ACHN (cell line): ENCODE measurements around the gene GTPBP8.

Experiments used
- DNase-seq: peaks from one replicate; pipeline ENCODE4 v3.0.0-alpha.2; 2015
- in situ Hi-C: cut with HindIII; loops from 2 replicates; pipeline ENCODE4 v1.10.0; 2017; ENCODE audit warnings: low sequenced_read_pairs, low pct_ligation_motif_present, low pct_unique_long_range_greater_than_20kb

GTPBP8 gene

GRCh38 chr3:112990672-112991602 lies at the start of gene GTPBP8:
TSS of gene GTPBP8 (plus strand) at chr3:112990984. CDS start at chr3:112991000, 16 bp downstream.
- in situ Hi-C loops, result no loop called here
- DNase-seq, result peak; percentile 86

- no peak for DNase-seq
- in situ Hi-C loops, result no loop called here
Measured at GRCh38 chr3:112948346-112948838, 42.4 kb upstream of the GTPBP8 start.

GRCh38 chr3:112956351-112956750 lies 34.4 kb upstream of the GTPBP8 start:
- no peak for DNase-seq
- in situ Hi-C loops, result no loop called here

GRCh38 chr3:112958811-112959560 lies 31.8 kb upstream of the GTPBP8 start:
- in situ Hi-C loops, result no loop called here
- no peak for DNase-seq

GRCh38 chr3:112963683-112964082 lies 27.1 kb upstream of the GTPBP8 start:
- in situ Hi-C loops, result no loop called here
- DNase-seq, result no peak

- in situ Hi-C loops, result no loop called here
- no peak for DNase-seq
Measured at GRCh38 chr3:112965656-112966055, 25.1 kb upstream of the GTPBP8 start.

GRCh38 chr3:112966633-112967032 lies 24.2 kb upstream of the GTPBP8 start:
- no peak for DNase-seq
- in situ Hi-C loops, result no loop called here

- DNase-seq, result no peak
- in situ Hi-C loops, result no loop called here
Measured at GRCh38 chr3:112967425-112967824, 23.4 kb upstream of the GTPBP8 start.

GRCh38 chr3:112967828-112968227 lies 23.0 kb upstream of the GTPBP8 start:
- no peak for DNase-seq
- in situ Hi-C loops, result no loop called here

- in situ Hi-C loops, result no loop called here
- no peak for DNase-seq
Measured at GRCh38 chr3:112972158-112972557, 18.6 kb upstream of the GTPBP8 start.

GRCh38 chr3:112973325-112974177 lies 17.2 kb upstream of the GTPBP8 start:
- in situ Hi-C loops, result no loop called here
- no peak for DNase-seq

- DNase-seq, result no peak
- in situ Hi-C loops, result no loop called here
Measured at GRCh38 chr3:112974178-112974517, 16.6 kb upstream of the GTPBP8 start.

GRCh38 chr3:112974894-112975293 lies 15.9 kb upstream of the GTPBP8 start, which contains the start of gene CD200R1:
TSS of gene CD200R1 (minus strand) at chr3:112975103. CDS start at chr3:112974857, 246 bp downstream.
- in situ Hi-C loops, result no loop called here
- DNase-seq, result no peak

GRCh38 chr3:112976001-112976400 lies 14.8 kb upstream of the GTPBP8 start:
- in situ Hi-C loops, result no loop called here
- no peak for DNase-seq

- in situ Hi-C loops, result no loop called here
- no peak for DNase-seq
Measured at GRCh38 chr3:112976953-112977352, 13.8 kb upstream of the GTPBP8 start.

GRCh38 chr3:112979244-112979832 lies 11.4 kb upstream of the GTPBP8 start:
- DNase-seq, result peak; percentile 36
- in situ Hi-C loops, result no loop called here

- no peak for DNase-seq
- in situ Hi-C loops, result no loop called here
Measured at GRCh38 chr3:112980080-112980479, 10.7 kb upstream of the GTPBP8 start.

GRCh38 chr3:112982710-112983109 lies 8.1 kb upstream of the GTPBP8 start:
- in situ Hi-C loops, result no loop called here
- DNase-seq, result no peak
